ENCODE measurements around the gene FASLG.
A peak's percentile ranks its signal among the peaks of the same experiment; 100 is the strongest.
"Not testable (repeated sequence)": the region's sequence is repeated elsewhere in the genome, so short reads cannot be mapped to it uniquely, and the experiment has no call there.

FASLG gene

DNA sequence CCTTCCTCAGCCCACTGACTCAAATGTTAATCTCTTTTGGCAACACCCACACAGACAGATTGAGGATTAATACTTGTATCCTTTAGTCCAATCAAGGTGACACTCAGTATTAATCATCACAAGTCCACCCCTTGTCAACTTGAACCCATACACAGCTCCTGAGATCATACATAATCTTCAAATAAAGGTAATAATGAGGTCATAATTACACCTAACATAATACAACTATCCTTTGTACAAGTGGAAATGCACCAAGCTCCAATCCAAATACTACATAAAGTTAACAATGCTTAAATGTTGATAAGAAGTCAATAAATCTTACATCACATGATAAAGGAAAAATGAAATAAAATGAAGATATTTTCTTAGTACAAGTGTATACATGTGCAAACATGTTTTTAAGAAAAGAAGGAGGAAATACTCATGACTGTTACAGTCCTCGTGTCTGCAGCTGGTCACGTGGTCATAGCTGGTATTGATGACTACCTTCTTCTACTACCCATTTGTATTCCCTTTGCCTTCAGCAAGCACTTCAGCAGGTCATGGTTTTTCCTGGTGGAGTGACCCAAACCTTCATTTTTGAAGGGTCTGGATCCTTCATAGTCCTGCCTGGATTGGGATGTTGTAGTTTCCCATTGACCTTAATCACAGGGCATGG lies 29.7 kb downstream of the FASLG start:
- DNase-seq = not testable (repeated sequence)

DNA sequence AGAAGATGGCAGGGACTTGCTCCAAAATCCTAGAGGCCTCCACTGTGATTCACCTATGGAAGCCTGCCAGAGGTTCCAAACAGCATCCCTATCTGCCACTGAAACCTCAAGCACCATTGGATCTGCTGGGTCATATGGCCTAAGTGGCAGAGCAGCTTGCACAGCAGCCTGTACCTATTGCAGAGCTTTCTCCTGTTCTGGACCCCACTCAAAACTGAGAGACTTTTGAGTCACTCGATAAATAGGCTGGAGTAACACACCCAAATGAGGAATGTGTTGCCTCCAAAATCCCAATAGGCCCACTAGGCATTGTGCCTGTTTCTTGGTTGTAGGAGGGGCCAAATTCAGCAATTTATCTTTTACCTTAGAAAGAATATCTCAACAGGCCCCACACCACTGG lies 32.0 kb downstream of the FASLG start:
- DNase-seq = not testable (repeated sequence)

DNA sequence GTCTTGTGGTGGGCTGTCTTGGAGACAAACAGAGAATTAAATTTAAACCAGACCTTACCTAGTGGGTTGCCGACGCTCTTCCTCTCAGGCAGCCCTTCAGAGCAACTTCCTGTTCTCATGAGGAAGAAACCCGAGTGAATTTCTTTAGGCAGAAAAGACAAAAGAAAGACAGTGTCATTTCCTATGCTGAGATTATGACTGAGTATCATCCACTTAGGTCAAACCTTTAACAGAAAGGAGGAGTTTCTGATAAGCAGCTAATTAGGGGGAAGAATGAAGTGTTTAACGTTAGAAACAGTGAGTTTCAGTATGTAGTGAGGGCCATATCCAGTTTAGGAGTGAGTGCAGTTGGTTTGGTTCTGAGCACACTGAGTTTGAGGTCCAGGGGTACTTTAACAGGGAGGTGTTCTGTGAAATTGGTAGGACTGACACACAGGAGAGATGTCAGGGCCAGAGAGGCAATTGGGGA lies 38.7 kb downstream of the FASLG start:
- peak; percentile 23 for DNase-seq

DNA sequence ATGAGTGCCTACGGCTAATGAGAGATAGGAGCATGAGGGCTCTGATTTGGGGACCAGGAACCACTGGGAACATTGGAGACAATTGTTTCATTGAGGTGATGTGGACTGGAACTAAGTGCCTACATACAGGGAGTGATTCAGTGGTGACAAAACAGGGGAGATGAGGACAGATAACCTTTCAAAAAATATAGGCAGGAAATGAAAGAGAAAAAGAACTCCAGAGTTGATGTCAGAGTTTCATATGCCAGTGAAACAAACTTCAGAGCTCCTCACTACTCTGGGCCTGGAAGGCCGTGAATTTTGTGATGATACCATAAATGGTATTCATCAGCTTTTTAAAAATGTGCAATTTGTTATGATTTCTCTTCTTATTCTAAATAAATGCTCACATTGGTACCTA lies 39.3 kb downstream of the FASLG start:
- no peak for DNase-seq

DNA sequence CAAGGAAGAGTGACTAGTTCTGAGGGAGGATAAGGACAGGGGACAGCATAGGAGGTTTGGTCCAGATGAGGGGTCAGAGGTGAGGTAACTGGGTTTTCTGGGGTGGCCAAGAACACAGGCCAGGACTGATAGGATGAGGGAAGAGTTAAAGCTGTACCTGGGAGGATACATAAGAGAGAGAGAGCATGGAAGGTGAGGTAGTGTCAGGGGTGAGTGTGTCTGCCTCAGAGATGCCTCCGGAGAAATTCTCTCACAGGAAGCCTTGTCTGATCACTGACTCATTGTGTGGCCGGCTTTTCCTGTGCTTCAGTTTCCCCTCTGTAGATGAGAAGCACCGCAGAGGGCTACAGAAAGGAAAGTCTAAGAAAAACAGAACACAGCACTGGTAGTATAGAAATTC lies 40.2 kb downstream of the FASLG start:
- peak; percentile 82 for DNase-seq

DNA sequence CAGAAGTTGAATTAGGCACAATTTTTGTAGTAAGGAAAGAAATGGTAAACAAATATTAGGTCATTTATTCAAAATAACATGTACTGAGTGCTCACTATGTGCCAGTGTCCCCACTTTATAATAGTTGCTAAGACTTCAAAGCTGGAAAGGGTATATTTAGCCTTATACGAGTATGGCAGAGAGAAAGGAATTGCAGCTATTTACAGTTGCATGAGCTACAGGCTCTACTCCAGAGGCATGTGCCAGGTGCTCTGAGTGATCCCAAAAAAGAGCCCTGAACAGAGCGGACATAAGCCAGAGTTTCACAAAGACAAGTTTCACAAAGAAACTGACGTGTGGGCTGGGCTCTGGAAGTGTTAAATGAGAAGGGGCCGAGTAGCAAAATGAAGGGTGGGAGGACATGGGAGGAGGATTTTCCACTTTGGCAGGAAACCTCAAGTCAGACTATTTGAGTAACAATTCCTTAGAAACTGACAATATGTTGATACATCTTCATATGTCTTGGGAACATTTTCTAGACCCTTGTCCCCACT lies 40.9 kb downstream of the FASLG start:
- DNase-seq = no peak

DNA sequence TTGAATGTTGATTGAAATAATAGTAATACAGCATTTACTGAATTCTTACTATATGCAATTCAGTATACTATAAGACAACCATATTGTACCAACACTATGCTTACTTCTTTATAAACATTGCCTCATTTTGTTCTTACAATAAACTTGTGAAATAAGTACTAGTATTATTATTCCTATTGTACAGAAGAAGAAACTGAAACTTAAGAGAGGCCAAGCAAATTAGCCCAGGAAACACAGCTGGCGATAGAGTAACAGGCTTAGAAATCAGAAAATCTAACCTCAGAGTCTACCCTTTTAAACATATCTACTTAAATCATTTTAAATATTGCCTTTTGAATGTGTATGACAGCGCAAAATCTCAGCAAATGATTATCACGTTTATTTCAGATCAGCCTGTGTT lies 41.7 kb downstream of the FASLG start:
- DNase-seq = no peak

DNA sequence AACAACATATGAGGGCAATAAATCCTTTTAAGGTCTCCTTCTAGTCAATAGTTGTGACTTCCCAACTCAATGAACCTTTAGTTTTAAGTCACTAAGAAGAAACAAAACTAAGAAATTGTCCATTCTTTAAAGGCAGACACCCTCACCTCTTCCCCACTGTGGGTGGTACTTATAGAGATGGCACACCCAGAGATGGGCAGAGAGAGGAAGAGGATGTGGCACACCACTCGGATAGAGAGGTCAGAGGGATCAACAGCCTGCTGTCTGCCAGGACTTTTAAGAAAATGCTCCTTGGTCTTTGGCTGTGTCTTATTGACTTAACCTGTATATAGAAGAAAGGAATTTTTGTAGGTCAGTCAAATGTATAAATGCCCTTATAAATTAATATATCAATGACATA lies 45.1 kb downstream of the FASLG start:
- no peak for DNase-seq

- no peak for DNase-seq
Measured at GRCh38 chr1:172704420-172705210, 45.7 kb downstream of the FASLG start.

DNA sequence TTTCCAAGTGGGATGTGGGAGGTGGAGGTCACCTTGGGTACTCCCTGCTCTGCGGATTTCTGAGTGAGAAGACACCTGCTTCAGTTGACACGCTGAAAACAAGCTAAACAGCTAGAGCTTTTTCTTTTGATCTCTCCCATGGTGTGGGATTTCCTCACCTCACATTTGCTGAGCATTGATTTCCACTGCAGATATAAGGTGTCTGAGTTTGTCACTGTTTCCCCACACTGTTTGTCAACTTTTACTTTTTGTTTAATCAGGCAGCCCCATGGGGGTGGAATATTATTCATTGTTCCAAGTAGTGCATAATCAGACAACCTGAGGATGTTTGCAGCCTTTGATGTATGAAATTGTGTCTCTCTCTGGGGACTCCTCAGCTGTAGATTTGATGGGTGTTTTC lies 49.5 kb downstream of the FASLG start:
- no peak for DNase-seq

GRCh38 chr1:172711558-172711957 lies 52.7 kb downstream of the FASLG start:
- DNase-seq = no peak

- no peak for DNase-seq
Measured at GRCh38 chr1:172713466-172713865, 54.6 kb downstream of the FASLG start.

Data from CD4-positive, alpha-beta T cell treated with Interleukin-15 for 1 hour (primary cell).